Renal pelvis (tissue), 4 donors: ENCODE data around the gene GNA14. TPM values are rescaled to one million over a fixed set of nuclear protein-coding genes. Genes with fewer than 3 reads are reported as not detected.
"Not testable (repeated sequence)": the region's sequence is repeated elsewhere in the genome, so short reads cannot be mapped to it uniquely, and the experiment has no call there.

Experiments used
- DNase-seq: peaks from one replicate; pipeline ENCODE4 v3.0.0-alpha.2; 2013
- polyA plus RNA-seq, 3 donors: library from polyadenylated mRNA; unstranded; fragments of 120-200 nt; gene quantifications; one replicate each; pipeline ENCODE4 v1.2.1, GENCODE V29; 2013; ENCODE audit not compliant: insufficient read length in 3 of 3

The GNA14 gene
- polyA plus RNA-seq, 3 donors, result 12.4 to 13.7 (median 13.6) TPM

DNA sequence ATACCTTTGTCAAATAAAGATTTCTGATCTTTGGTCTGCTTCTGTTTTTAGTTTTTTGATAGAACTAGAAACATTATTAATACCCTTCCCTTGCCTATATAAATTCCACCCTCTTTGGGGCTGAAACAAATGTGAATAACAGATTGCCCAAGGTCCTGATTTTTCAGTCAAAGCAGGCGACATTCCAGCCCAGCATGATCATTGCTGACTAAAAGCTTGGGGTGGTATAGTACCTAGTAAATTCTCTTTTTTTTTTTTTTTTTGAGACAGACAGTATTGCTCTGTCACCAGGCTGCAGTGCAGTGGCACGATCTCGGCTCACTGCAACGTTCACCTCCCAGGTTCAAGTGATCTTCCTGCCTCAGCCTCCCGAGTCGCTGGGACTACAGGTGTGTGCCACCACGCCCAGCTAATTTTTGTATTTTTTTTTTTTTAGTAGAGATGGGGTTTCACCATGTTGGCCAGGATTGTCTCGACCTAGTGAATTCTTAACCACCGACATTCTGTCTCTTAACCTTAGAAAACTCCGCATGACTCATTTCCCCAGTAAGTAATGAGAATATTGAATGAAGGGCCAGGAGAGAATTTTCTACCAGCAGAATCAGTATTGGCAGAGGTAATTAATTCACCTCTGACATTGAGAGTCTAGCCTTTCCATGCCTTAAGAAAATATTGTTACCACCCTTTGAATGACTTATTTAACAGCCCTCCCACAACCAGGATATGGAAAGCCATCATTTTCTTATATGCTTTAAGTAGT is 226.4 kb downstream of the GNA14 start:
- DNase-seq, result no peak

- no peak for DNase-seq
Measured at GRCh38 chr9:77420641-77421040, 227.5 kb downstream of the GNA14 start.

GRCh38 chr9:77418226-77418625 is 229.9 kb downstream of the GNA14 start:
- DNase-seq, result no peak

DNA sequence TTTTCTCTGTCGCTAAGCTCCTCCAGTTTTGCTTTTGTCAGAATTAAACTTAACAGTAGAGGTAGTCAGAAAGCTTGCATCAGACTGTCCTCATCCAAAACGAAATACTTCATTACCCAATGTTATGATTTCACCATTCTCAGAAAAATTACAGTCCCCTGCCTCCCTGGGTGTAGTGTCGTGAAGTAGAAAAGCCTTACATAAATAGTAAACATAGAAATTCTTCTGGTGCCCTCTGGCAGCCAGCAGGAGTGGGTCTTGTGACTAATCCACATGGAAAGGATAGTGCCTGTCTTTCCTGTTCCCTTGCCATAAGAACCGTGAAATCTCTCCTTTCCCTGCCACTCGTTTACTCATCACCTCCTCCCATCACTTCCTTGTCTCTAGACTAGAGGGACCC is 230.6 kb downstream of the GNA14 start:
- no peak for DNase-seq

- DNase-seq, result not testable (repeated sequence)
Measured at GRCh38 chr9:77408521-77408920, 239.6 kb downstream of the GNA14 start.

GRCh38 chr9:77403239-77403638 is 244.9 kb downstream of the GNA14 start:
- DNase-seq, result no peak

DNA sequence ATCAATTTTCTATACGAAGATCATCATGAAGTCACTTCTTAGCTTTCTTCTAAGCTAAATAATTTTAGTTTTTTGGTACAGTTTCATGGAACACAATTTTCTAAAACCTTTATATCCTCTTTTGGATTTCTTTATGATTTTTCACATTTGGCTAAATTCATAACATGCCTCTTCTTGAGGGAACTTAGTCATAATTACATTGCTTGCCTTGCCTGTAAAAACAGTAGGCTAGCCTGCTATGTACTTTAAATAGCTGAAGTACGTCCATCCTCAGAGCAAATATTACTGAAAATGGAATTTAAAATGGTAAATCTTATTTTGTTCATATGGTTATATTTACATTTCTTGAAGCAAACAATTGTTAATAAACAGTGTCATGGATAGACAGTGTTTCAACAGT is 245.8 kb downstream of the GNA14 start:
- DNase-seq, result no peak

DNA sequence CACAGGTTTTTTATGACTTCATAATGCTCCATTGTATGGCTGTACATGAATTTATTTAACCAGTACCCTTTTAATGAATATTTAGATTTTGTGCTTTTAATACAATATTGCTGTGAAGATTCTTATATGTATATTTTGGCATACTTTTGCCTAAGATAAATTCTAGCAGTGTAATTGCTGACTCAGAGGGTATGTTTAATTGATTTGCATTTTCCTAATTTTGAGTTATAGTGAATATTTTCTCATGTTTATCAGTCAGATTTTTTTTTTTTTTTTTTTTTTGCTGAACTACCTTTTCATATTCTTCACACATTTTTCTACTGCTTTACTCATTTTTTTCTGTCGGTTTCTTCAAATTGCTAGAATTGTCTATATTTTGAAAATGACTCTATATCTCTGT is 248.2 kb downstream of the GNA14 start:
- DNase-seq, result no peak

DNA sequence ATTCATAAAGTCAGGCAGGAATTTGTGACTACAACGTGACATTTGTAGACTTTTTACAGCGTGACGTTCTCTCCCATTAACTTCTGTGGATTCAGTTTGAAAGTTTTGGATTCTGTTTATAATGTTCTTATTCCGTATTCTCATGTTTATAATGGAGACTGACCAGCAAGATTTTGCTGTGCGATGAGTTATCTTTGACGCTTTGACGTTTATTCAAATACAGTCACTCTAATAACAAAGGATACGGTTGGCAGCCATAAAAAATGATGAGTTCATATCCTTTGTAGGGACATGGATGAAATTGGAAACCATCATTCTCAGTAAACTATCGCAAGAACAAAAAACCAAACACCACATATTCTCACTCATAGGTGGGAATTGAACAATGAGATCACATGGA is 249.5 kb downstream of the GNA14 start:
- DNase-seq, result not testable (repeated sequence)

GRCh38 chr9:77392328-77392727 is 255.8 kb downstream of the GNA14 start:
- no peak for DNase-seq

DNA sequence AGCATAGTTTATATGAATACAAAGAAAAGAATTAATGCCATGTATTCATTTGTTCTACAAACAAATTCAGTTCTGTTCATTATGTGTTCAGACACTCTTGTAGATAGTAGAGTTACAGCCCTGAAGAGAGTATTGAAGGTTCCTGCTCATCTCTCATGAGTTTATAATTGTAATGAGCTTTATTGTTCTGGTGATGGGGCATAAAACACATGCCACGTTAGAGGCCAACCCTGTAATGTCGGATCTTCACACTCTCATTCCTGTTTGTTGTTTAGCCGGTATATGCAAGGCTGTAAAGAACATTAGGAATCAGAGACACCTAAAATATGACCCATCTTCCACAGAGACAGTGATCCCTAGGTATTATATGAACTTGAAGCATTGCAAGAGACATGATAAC is 256.3 kb downstream of the GNA14 start:
- DNase-seq, result no peak

DNA sequence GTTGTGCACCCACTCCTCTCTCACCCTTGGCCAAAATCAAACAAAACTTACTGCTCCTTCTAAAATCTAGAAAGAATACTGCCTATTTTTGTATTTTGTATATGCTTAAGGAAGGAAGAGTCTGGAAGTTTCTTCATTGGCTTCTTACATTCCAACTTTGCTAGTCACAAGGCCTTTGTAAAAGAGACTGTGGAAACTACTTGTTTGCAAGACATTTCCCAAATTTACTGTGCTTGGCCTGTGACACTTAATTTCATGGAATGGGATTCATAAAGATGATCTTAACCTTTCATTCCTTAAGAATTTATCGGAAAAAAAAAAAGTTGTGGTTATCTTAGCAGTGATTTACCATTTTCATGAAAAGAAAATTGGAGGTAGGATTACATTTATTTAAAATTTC is 261.9 kb downstream of the GNA14 start:
- DNase-seq, result no peak

- DNase-seq, result no peak
Measured at GRCh38 chr9:77384406-77384805, 263.7 kb downstream of the GNA14 start.

DNA sequence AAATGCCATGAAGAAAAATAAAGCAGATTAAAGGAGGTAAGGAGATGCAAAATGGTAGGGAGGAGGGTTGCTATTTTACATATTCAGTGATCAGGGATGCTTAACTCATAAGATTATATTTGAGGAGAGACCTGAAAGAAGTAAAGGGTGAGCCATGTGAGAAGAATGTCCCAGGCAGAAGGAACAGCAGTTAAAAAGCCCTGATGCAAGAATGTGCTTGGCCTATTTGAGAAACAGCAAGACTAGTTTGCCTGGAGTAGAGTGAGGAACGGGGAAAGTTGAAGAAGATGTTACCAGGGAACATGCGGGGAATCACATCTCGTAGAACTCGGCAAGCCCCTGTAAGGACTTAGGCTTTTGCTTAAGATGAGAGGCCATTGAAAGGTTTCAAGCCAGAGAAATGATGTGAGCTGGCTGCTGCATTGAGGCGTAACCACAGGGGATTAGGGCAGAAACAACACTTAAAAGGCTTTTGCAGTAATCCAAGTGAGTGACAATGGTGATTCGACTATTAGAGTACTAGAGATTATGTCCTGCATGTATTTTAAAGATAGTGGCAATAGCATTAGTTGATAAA is 272.1 kb downstream of the GNA14 start:
- no peak for DNase-seq

- no peak for DNase-seq
Measured at GRCh38 chr9:77374266-77374665, 273.9 kb downstream of the GNA14 start.
